Erythroblast (primary cell): ENCODE measurements around the gene ZNF816.

ENCODE experiments used
- GATA1 ChIP-seq: IDR thresholded peaks from 2 replicates; pipeline ENCODE4 v1.6.1; 2011; ENCODE audit warnings: low read depth, mild to moderate bottlenecking, control low read depth, low read length, moderate library complexity
- POLR2A ChIP-seq: IDR thresholded peaks from 2 replicates; pipeline ENCODE4 v1.6.1; 2011; ENCODE audit warnings: mild to moderate bottlenecking, low read length

- TF ChIP-seq POLR2A (no peak), GATA1 (no peak)
Observed at GRCh38 chr19:52941941-52942385, 20.7 kb downstream of the ZNF816 start.
